ENCODE results near the gene FAHD1.

FAHD1 gene

DNA sequence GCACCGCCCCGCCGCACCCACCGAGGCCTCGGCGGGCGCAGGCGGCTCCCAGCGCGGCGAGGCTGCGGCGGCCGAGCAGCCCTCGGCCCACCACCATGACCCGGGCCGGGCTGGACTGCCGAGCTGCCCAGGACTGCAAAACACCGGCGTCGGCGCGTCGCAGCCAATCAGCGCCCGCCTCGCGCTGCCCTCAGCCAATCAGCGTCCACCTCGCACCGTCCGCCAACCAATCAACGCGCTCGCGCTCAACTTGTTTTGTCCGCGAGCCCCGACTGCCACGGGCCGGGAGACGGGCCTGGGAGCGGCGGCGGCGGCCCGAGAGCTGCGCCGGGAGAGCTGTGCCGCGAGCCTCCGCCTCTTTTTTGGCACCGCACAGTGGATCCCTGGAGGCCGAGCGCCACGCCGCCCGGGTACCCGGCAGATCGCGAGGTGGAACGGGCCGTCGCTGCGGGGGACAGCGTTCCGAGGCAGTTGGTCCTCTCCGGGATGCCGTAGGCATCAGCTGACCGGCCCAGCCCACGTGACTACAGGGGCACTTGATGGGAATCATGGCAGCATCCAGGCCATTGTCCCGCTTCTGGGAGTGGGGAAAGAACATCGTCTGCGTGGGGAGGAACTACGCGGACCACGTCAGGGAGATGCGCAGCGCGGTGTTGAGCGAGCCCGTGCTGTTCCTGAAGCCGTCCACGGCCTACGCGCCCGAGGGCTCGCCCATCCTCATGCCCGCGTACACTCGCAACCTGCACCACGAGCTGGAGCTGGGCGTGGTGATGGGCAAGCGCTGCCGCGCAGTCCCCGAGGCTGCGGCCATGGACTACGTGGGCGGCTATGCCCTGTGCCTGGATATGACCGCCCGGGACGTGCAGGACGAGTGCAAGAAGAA is at the start of gene FAHD1, which contains the start of gene HAGH:
FAHD1 (plus strand) TSS at position 516 of the 883 bp plus-strand sequence; CDS start at position 549, 33 bp downstream.
HAGH (minus strand) TSS at position 135 of the 883 bp plus-strand sequence; CDS start at position 97, 38 bp downstream.
- Histone ChIP-seq H4K20me1 (peaks cover 5 to 59% (median 27%) of the 10 kb centered on the region in 11 experiments; a peak in 16 of 22 replicates), H3K4me1 (peaks cover 32 to 54% (median 34%) of the 10 kb centered on the region in 10 experiments), H3K27ac (peak within 1 kb of the TSS; percentile 54 to 91 (median 79)), H3K9ac (peak within 1 kb of the TSS; percentile 81 to 91 (median 86)), H3K27me3 (no peaks in the 10 kb centered on the region), H3K9me3 (replicated peaks in 1 of 11) (no peaks in the 10 kb centered on the region), H3K36me3 (peaks cover 17 to 40% (median 27%) of the 10 kb centered on the region in 11 experiments; a peak in 20 of 22 replicates), H3K4me2 (peak within 1 kb of the TSS; percentile 88 to 100 (median 97)), H3K4me3 (peak within 1 kb of the TSS; percentile 73 to 96 (median 85))
- TF ChIP-seq Cebpa-rat (IDR thresholded peaks at IDR 0.05): no peak

DNA sequence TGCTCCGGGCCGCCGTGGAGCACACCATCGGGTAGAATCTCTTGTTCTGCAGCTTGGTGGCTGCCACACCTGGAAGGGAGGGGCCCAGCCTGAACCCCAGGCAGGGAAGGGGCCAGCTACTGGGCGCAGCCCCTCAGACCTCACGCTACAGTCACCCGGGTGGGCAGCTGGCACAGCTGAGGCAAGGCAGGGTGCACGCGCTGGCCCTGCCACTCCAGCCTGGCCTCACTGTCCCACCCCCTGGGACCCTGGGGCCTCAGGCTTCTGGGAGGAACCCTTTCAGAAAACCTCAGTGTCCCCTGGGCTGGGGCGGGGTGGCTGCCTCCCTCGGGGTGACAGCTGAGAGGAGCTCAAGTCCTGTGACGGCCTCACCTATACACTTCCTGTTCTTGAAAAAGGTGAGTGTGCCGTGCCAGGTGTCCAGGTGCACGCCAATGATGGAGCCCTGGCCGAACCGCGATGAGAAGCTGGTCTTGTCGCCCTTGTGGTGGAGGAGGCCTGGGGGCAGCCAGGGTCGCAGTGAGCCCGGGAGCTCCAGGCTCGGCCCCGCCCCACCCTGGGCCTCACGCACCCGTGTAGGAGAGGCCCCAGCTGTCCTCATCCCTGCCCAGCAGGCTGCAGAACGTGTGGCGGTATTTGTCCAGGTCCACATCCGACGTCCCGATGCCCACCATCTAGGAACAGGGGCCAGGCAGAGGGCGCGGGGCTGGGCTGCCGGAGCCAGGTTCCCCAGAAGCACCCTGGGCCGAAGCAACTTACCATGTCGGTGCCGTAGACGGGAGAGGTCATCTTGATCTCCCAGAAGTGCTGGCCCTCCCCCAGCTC is 49.4 kb upstream of the FAHD1 start:
- no peak overlapping the region for H3K27ac ChIP-seq
- peak overlapping the region in 6 of 11 experiments; percentile 11 to 54 (median 29); a peak in 4 of 22 replicates for H3K9ac ChIP-seq
- H4K20me1 ChIP-seq: peaks cover 80 to 89% (median 83%) of the 10 kb centered on the region in 11 experiments
- no peak for TF ChIP-seq Cebpa-rat (IDR thresholded peaks at IDR 0.05)
- H3K9me3 ChIP-seq (replicated peaks in 1 of 11): no peaks in the 10 kb centered on the region
- no peak overlapping the region for H3K4me2 ChIP-seq
- peaks cover 48 to 67% (median 60%) of the 10 kb centered on the region in 11 experiments for H3K36me3 ChIP-seq
- H3K27me3 ChIP-seq: no peaks in the 10 kb centered on the region
- H3K4me3 ChIP-seq: no peak overlapping the region
- peaks cover 28 to 47% (median 41%) of the 10 kb centered on the region in 10 experiments for H3K4me1 ChIP-seq

DNA sequence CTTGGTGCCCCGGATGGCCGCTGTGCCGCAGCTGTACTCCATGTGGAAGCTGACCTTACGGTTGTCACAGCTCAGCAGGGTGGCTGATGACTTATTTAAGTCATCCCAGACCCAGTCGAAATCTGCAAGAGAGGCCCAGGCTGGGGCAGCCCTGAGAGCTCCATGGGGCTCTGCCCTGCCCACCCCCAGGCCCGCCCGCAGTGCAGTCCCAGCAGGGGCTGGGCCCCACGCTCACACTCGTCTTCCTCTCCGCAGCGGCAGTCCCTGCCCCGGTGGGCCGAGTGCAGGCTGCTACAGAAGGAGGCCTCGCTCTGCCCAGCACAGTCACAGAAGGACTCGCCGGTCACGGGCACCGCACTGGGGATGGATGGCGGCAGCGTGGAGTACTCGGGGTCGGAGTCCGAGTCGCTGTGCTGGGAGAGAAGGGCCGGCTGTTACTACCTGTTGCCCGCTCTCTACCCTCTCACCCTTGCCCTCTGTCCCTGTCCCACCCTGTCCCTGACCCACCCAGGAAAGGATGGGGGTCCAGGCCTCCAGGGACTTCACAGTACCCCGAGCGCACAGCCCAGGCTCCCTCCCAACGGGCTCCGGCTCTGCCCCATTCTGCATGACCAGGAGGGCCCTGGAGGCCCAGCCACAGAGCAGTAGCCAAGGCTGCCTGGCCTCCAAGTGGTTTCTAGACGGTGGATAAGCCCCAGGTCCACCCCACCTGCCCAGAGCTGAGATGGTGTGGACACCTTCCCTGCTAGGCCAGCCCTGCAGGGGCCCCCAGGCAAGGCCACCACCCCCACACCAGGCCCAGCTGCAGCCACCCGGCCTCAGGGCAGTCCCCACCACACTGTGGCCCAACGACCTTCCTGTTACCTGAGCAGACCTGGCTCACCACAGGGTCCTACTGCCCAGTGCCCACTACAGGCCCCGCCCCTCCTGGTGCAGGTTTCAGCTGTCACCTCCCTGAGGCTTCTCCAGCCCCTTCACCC is 48.5 kb upstream of the FAHD1 start:
- Histone ChIP-seq H3K4me3 (no peak overlapping the region), H3K27ac (no peak overlapping the region), H3K36me3 (peaks cover 48 to 67% (median 60%) of the 10 kb centered on the region in 11 experiments), H3K9ac (peak overlapping the region in 6 of 11 experiments; percentile 1 to 41 (median 24); a peak in 7 of 22 replicates), H3K4me1 (peaks cover 29 to 48% (median 41%) of the 10 kb centered on the region in 10 experiments), H3K27me3 (no peaks in the 10 kb centered on the region), H3K4me2 (no peak overlapping the region), H4K20me1 (peaks cover 80 to 91% (median 83%) of the 10 kb centered on the region in 11 experiments), H3K9me3 (replicated peaks in 1 of 11) (no peaks in the 10 kb centered on the region)
- no peak for TF ChIP-seq Cebpa-rat (IDR thresholded peaks at IDR 0.05)

DNA sequence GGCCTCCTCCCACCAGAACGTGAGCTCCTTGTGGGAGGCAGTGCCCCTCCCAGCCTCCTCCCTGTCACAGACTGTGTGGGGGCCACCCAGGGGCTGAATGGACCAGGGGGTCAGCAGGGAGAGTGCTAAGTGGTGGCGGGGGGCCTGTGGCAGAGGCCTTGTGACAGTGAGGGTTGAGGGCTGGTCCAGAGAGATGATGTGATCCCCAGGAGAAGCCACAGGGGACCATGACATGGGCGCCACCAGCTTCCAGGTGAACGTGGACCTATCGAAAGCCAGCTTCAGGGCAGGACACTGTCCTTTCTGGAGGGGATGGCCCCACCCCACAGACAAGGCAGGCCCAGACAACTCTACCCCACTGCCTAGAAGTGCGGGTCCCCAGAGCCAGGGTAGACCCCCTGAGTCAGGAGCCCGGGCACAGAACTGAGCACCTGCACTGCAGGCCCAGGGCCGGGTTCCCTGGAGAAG is 47.7 kb upstream of the FAHD1 start:
- Histone ChIP-seq H3K4me3 (no peak overlapping the region), H3K4me2 (no peak overlapping the region), H3K27me3 (no peaks in the 10 kb centered on the region), H3K9me3 (replicated peaks in 1 of 11) (no peaks in the 10 kb centered on the region), H3K9ac (peak overlapping the region in 7 of 11 experiments; percentile 1 to 36 (median 26); a peak in 9 of 22 replicates), H3K27ac (no peak overlapping the region), H3K4me1 (peaks cover 30 to 51% (median 45%) of the 10 kb centered on the region in 10 experiments), H4K20me1 (peaks cover 75 to 91% (median 84%) of the 10 kb centered on the region in 11 experiments), H3K36me3 (peaks cover 48 to 70% (median 60%) of the 10 kb centered on the region in 11 experiments)
- no peak for TF ChIP-seq Cebpa-rat (IDR thresholded peaks at IDR 0.05)

DNA sequence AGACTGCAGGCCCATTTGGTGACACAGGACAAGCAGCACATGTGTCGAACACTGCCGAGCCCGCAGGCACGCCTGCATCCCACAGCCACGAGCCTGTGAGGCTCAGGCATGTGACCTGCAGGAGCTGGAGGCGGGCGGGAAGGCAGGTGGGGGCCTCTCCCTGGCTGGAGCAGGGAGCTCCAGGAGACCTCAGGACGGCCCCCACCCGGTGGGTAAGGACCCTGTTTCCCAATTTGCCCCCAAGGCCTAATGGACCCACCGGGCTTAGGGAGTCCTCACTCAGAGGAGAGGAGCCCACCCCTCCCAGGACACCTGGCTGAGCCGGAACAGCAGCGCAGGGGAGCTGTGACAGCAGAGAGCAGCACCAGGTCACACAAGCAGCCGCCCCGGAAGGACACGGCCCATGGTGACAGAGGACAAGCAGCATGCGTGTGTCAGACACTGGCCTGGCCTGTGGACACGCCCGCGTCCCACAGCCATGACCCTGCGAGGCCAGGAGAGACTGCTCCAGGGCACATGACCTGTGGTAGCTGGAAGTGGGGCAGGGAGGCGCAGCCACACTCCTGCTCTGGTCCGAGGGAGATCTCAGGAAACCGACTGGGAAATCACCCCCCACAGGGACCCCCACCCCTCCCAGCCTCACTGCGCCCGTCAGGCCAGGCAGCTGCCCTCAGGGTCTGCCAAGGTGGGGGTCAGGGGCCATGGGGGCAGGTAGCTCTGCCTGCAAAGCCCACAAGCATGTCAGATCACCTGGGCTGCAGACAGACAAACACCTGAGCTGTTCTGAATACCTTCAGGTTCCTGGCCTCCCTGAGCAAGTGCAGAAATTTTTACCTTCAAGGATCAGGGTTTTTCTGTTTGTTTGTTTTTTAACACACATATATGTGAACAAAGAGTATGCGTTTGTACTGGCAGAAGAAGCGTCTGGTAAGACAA is 47.0 kb upstream of the FAHD1 start:
- H3K4me1 ChIP-seq: peaks cover 26 to 51% (median 39%) of the 10 kb centered on the region in 10 experiments

DNA sequence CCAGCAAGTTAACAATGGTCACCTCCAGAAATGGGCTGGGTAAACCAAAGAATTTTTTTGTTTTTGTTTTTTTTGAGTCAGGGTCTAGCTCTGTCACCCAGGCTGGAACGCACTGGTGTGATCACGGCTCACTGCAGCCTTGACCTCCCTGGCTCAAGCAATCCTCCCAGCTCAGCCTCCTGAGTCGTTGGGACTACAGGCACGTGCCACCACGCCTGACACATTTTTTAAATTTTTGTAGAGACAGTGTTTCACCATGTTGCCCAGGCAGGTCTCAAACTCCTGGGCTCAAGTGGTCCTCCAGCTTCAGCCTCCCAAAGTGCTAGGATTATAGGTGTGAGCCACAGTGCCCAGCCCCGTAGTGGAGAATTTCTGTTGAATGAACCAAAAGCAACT is 46.3 kb upstream of the FAHD1 start:
- H3K4me1 ChIP-seq: peaks cover 22 to 44% (median 35%) of the 10 kb centered on the region in 10 experiments
- peak overlapping the region in 8 of 10 experiments; percentile 83 to 99 (median 90); a peak in 5 of 20 replicates for H3K4me3 ChIP-seq
- H3K27ac ChIP-seq: peak overlapping the region in 1 of 11 experiments; percentile 81; a peak in 1 of 22 replicates
- peak overlapping the region; percentile 83 to 99 (median 95); a peak in 21 of 22 replicates for H3K4me2 ChIP-seq
- peak overlapping the region in 10 of 11 experiments; percentile 83 to 95 (median 88); a peak in 15 of 22 replicates for H3K9ac ChIP-seq
- no peaks in the 10 kb centered on the region for H3K9me3 ChIP-seq (replicated peaks in 1 of 11)
- no peaks in the 10 kb centered on the region for H3K27me3 ChIP-seq
- no peak for TF ChIP-seq Cebpa-rat (IDR thresholded peaks at IDR 0.05)
- peaks cover 63 to 91% (median 84%) of the 10 kb centered on the region in 11 experiments for H4K20me1 ChIP-seq
- peaks cover 51 to 71% (median 57%) of the 10 kb centered on the region in 11 experiments for H3K36me3 ChIP-seq

More for the DNA sequence above, 47.0 kb upstream of the FAHD1 start:
- Histone ChIP-seq H3K9me3 (replicated peaks in 1 of 11) (no peaks in the 10 kb centered on the region), H3K9ac (peak overlapping the region in 8 of 11 experiments; percentile 15 to 95 (median 88); a peak in 8 of 22 replicates), H3K27ac (no peak overlapping the region), H3K27me3 (no peaks in the 10 kb centered on the region), H3K4me2 (peak overlapping the region in 1 of 11 experiments; percentile 99; a peak in 2 of 22 replicates), H3K4me3 (no peak overlapping the region), H3K36me3 (peaks cover 51 to 71% (median 58%) of the 10 kb centered on the region in 11 experiments), H4K20me1 (peaks cover 68 to 91% (median 83%) of the 10 kb centered on the region in 11 experiments)
- TF ChIP-seq Cebpa-rat (IDR thresholded peaks at IDR 0.05): no peak
